Measurements from ENCODE around the gene TOP3B.

The TOP3B gene

GRCh38 chr22:21982338-21982965 is at the start of gene TOP3B:
Gene TOP3B (minus strand): TSS chr22:21982787. CDS start chr22:21975709, 7,078 bp downstream.
- peak; percentile 76 for DNase-seq

DNA sequence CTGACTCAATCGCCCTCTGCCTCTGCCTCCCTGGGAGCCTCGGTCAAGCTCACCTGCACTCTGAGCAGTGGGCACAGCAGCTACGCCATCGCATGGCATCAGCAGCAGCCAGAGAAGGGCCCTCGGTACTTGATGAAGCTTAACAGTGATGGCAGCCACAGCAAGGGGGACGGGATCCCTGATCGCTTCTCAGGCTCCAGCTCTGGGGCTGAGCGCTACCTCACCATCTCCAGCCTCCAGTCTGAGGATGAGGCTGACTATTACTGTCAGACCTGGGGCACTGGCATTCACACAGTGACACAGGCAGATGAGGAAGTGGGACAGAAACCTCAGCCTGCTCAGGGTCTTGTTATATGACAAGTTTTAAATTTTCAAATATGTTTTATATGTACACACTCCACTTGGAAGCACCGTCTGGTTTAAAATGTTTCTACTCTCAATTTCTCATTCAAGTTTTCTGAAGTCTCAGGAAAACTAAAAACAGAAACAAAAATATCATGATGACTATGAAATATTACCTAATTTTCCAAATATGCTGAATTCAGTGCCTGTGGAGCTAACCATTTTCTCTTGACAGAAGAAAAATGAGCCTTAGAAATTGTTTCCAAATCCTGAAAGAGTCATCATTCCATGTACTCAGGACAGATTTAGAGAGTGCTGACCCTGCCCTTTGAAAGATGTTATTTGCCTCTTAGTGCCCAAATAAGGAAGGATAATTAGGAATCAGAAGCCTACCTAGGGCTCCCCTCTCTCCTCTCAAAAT is 48.8 kb upstream of the TOP3B start:
- DNase-seq, result no peak

- no peak for DNase-seq
Observed at GRCh38 chr22:22030493-22031182, 48.1 kb upstream of the TOP3B start.

GRCh38 chr22:22027955-22028354 is 45.4 kb upstream of the TOP3B start:
- DNase-seq, result no peak

DNA sequence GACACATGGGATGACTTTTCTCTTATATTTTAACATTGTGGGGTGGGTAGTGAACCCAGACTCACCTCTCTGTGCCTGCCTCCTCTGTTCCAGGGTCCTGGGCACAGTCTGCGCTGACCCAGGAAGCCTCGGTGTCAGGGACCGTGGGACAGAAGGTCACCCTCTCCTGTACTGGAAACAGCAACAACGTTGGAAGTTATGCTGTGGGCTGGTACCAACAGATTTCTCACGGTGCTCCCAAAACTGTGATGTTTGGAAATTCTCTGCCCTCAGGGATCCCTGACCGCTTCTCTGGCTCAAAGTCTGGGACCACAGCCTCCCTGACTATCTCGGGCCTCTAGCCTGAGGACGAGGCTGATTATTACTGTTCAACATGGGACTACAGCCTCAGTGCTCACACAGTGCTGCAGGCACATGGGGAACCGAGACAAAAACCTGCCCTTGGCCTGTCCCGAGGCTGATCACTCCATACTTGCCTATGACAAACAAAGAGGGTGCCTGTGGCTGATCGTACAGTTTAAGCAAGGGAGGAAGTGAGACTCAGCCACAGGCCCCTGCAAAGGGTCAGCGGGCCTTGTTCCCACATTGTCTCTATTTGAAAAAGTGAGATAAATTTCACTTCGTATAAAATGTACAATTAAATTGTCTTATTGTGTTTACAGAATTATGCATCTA is 43.7 kb upstream of the TOP3B start:
- DNase-seq, result no peak

DNA sequence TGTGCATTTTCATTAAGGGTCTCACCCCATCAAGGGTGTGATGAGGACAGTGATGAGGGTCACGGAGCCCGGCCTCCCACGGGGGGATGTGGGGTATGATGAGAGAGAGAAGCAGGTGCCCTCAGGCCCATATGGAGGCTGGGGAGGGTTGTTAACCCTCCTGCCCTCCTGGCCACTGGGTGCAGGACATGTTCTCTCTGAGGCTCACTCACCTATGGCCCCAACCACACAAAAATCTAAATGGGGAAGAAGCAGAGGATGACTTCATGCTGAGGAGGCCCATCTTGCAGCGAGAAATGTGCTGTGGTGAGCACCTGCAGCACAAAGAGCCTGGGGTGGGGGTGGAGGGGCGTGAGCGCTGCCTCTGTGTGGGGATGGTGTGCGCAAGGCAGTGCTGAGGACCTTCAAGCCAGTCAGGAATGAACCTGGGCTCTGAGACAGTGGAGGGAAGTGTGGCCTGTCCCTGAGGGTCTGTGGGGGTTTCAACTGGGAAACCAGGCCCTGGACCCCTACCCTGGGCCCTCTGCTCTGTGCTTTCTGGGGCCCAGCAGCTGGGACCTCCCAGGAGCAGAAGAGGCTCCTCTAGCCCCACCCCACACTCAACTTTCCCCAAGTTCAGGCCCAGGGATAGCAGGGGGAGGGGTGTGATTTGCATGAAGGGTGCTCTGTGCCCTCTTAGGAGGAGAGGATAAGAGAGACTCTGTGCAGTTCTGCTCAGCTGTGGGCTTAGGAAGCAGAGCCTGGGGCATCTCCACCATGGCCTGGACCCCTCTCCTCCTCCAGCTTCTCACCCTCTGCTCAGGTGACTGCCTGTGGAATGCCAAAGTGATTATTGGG is 43.0 kb upstream of the TOP3B start:
- DNase-seq, result no peak

DNA sequence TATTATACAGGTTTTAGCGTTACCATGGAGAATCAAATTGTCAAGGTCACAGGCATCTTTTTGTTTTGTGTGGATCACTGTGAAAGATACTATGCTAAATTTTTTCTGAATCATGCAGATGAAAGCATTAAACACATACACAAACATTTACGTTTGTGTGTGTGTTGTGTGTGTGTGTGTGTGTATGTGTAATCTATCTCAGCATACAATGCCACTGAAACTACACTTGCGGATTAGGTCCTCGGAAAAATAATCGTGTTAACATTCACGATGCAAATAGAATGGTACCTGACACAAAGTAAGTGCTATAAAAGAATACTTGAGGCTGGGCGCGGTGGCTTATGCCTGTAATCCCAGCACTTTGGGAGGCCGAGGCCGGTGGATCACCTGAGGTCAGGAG is 41.9 kb upstream of the TOP3B start:
- DNase-seq, result no peak

- DNase-seq, result no peak
Observed at GRCh38 chr22:22023581-22024137, 41.1 kb upstream of the TOP3B start.

DNA sequence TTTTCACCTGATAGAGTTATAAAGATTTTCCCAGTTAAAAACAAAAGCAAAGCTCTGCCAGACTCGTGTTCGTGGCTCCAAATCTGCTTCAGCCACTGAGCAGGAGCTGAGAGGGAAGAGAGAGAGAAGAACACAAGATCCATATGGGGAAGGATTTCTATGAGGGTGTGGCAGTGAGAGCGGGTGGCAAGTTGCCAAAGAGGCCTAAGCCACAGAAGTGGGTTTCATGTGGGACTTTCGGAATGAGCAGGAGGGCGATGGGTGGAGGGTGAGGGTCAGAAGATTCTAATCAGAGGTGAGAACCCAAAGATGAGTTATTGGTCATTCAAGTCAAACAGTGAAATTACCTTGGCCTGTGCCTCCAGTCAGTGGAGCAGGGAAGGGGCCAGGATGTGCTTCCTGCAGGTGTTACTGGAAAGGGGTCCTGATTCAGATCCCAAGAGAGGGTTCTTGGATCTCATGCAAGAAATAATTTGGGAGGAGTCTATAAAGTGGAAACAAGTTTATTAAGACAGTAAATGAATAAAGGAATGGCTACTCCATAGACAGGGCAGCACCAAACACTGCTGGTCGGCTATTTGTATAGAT is 40.5 kb upstream of the TOP3B start:
- DNase-seq, result no peak

- DNase-seq, result no peak
Observed at GRCh38 chr22:22022255-22022840, 39.8 kb upstream of the TOP3B start.

DNA sequence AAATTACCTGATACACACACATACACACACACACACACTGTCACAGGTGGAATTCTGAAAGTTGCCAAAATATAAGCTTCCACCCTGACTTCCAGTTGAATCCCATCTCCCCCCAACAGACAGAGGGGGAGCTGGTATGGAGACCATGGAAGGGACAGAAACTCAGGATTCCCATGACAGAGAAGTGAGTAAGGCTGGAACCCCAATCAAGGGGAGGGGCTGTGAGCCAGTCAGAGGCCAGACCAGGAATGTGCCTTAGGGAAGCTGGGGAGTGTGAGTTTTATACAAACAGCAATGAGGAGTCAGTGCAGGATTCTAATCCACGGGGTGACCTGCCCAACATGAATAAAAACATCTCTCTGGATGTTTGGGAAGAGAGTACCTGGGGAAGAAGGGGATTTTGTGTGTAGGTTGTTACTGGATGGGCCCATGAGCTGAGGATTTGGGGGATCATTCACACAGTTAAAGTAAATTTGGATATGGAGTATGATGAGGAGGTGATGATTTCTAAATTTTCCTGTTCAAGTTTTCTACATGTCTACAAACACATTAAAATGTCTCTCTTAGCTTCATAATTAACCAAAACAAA is 38.7 kb upstream of the TOP3B start:
- DNase-seq, result no peak

- DNase-seq, result no peak
Observed at GRCh38 chr22:22020425-22020852, 37.9 kb upstream of the TOP3B start.

DNA sequence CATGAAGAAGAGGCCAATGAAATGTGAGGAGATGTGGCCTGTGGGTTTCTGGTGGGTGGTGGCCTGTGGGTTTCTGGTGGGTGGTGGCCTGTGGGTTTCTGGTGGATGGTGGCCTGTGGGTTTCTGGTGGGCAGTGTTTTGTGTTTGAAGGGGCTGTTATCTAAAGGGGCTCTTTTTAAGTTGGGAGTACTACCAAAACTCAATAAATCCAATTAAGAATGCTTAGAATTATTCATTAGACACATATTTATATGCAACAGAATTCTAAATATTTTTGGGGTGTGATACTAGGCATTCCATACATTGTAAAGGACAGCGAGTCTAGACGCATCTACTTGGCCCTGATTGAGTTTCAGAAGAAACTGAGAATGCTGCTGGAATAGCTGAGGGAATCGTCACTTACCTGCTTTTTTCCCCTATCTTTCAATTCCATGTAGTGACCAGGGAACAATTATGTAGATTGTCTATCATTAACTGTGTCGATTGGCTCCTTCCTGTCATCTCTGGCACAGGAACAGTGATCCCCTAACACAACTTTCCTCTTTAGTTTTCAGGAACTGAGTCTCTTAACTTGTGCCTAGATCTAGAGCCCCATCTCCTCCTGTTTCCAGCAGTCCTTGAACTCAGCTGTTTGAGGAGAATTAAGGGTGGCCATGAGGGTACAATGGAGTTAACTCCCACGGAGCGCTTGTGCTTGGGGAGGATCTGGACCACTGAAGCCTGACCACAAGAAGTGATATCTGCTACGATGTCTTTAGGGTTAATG is 37.3 kb upstream of the TOP3B start:
- DNase-seq, result no peak

GRCh38 chr22:22018825-22019658 is 36.5 kb upstream of the TOP3B start:
- no peak for DNase-seq

DNA sequence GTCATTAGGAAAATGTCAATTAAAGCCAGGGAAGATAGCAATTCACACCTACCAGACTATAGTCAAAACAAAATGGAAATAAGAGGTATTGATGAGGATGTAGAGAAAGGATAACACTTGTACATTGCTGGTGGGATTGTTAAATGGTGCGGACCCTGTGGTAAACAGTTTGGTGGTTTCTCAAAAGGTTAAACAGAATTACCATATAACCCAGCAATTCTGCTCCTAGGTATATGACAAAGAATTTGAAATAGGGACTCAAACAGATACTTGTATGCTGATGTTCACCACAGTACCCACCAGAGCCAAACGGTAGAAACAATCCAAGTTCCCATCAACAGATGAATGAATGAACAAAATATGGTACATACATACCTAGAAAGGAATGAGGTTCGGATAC is 33.0 kb upstream of the TOP3B start:
- DNase-seq, result no peak

- no peak for DNase-seq
Observed at GRCh38 chr22:22014285-22014659, 31.7 kb upstream of the TOP3B start.

DNA sequence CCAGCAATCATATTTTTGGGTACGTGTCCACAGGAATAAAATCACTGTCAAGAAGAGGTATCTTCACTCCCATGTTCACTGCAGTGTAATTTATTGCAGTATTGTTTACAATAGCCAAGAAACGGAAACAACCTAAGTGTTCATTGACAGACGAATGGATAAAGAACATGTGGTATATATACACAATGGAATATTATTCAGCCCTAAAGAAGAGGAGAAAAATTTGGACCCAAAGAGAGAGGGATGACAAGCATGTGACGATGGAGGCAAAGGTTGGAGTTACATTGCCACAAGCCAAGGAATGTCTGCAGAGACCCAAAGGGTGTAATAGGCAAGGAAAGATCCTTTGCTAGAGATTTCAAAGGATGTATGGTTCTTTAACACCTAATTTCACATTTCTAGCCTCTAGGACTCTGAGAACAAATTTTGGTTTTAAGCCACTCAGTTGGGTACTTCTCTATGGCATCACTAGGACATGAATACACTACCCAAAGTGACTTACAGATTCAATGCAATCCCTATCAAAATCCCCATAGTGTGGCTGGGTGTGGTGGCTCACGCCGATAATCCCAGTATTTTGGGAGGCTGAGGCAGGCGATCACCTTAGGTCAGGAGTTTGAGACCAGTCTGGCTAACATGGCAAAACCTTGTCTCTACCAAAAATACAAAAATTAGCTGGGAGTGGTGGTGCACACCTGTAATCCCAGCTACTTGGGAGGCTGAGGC is 31.1 kb upstream of the TOP3B start:
- no peak for DNase-seq

GRCh38 chr22:22011964-22012363 is 29.4 kb upstream of the TOP3B start:
- no peak for DNase-seq

DNA sequence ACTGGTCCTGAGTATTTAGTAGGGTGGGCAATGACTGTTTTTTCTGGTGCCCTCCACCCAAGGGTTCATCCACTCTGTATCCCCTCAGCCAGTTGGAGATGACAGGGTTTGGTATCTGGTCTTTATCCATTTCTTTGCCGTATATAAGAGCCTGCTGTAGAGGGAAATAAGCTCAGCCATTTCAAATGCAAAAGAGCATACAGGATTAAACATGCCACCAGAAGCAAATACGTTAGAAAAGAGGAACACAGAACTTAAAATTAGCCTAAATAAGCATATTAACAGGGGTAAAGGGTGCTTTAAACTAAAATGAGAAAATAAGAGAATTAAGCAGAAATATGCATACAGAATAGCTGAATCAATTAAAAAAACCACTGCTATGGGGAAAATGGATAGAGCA is 27.8 kb upstream of the TOP3B start:
- DNase-seq, result no peak

Data from KG1 (cell line).